AG09319 (cell line): ENCODE data around the gene YWHAQ.

Source experiments
- DNase-seq: peaks from one replicate; pipeline ENCODE4 v3.0.0-alpha.2; 2010; ENCODE audit warnings: low read depth; ENCODE audit errors: extremely low read depth
- CTCF ChIP-seq: IDR thresholded peaks from 2 replicates; pipeline ENCODE4 v1.5.1; 2011; ENCODE audit warnings: low read depth, mild to moderate bottlenecking, inconsistent platforms, low read length, moderate library complexity

Gene YWHAQ

GRCh38 chr2:9654452-9655100, 23.8 kb upstream of the YWHAQ start:
- DNase-seq, result no peak
- no peak for TF ChIP-seq CTCF

- DNase-seq, result no peak
- TF ChIP-seq CTCF, result no peak
Observed at GRCh38 chr2:9653485-9654271, 22.9 kb upstream of the YWHAQ start.

- TF ChIP-seq CTCF, result no peak
- no peak for DNase-seq
Observed at GRCh38 chr2:9652898-9653479, 22.2 kb upstream of the YWHAQ start.

DNA sequence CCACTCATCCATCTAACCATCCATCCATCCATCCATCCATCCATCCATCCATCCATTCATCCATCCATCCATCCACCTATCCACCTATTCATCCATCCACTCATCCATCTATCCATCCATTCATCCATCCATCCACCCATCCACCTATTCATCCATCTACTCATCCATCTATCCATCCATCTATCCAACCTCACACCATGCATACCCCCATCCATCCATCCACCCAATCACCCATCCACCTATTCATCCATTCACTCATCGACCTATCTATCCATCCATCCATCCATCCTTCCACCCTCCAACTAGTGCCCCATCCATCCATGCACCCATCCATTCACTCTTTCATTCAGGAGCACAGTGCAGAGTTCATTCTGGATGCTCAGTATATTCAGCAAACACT, 21.5 kb upstream of the YWHAQ start:
- DNase-seq, result no peak
- no peak for TF ChIP-seq CTCF

- TF ChIP-seq CTCF, result no peak
- no peak for DNase-seq
Observed at GRCh38 chr2:9650119-9650821, 19.5 kb upstream of the YWHAQ start.

- no peak for DNase-seq
- no peak for TF ChIP-seq CTCF
Observed at GRCh38 chr2:9649261-9649660, 18.5 kb upstream of the YWHAQ start.
